GM18907 (cell line): Measurements from ENCODE around the gene IGSF8.

Experiments
- ATAC-seq: cut with Tn5 transposase; IDR thresholded peaks from one replicate; pipeline ENCODE4 v1.9.1; 2021; ENCODE audit warnings: mild to moderate bottlenecking, moderate library complexity; ENCODE audit not compliant: unreplicated experiment

The IGSF8 gene

GRCh38 chr1:160089883-160090282 lies 8.5 kb downstream of the IGSF8 start:
- ATAC-seq = no peak

GRCh38 chr1:160087118-160087662 lies 11.2 kb downstream of the IGSF8 start:
- no peak for ATAC-seq

GRCh38 chr1:160086456-160086892 lies 11.9 kb downstream of the IGSF8 start:
- ATAC-seq = no peak

- no peak for ATAC-seq
Observed at GRCh38 chr1:160085686-160086455, 12.5 kb downstream of the IGSF8 start.

GRCh38 chr1:160084771-160085321 lies 13.6 kb downstream of the IGSF8 start:
- no peak for ATAC-seq

GRCh38 chr1:160083968-160084770 lies 14.2 kb downstream of the IGSF8 start:
- peak; percentile 62 for ATAC-seq

- ATAC-seq = no peak
Observed at GRCh38 chr1:160082926-160083325, 15.5 kb downstream of the IGSF8 start.

GRCh38 chr1:160082487-160082886 lies 15.9 kb downstream of the IGSF8 start:
- ATAC-seq = no peak

GRCh38 chr1:160081261-160081936 lies 17.0 kb downstream of the IGSF8 start, which contains the start of gene KCNJ9:
TSS of gene KCNJ9 (plus strand) at chr1:160081538. CDS start at chr1:160084031, 2,493 bp downstream.
- no peak for ATAC-seq

- ATAC-seq = no peak
Observed at GRCh38 chr1:160080381-160081100, 17.9 kb downstream of the IGSF8 start.

- no peak for ATAC-seq
Observed at GRCh38 chr1:160079448-160079847, 19.0 kb downstream of the IGSF8 start.

GRCh38 chr1:160078512-160079195 lies 19.8 kb downstream of the IGSF8 start:
- peak; percentile 63 for ATAC-seq

GRCh38 chr1:160077486-160077885 lies 20.9 kb downstream of the IGSF8 start:
- no peak for ATAC-seq

- no peak for ATAC-seq
Observed at GRCh38 chr1:160076295-160076694, 22.1 kb downstream of the IGSF8 start.

- ATAC-seq = no peak
Observed at GRCh38 chr1:160075836-160076235, 22.6 kb downstream of the IGSF8 start.

- no peak for ATAC-seq
Observed at GRCh38 chr1:160074865-160075264, 23.6 kb downstream of the IGSF8 start.

GRCh38 chr1:160071289-160071688 lies 27.1 kb downstream of the IGSF8 start:
- ATAC-seq = no peak

GRCh38 chr1:160070243-160071163 lies 27.9 kb downstream of the IGSF8 start:
- peak; percentile 50 for ATAC-seq
